Dermis microvascular lymphatic vessel endothelial cell (primary cell): ENCODE data around the gene LRSAM1. TPM values are rescaled to one million over a fixed set of nuclear protein-coding genes. Genes with fewer than 3 reads are reported as not detected.
"Not testable (repeated sequence)": the region's sequence is repeated elsewhere in the genome, so short reads cannot be mapped to it uniquely, and the experiment has no call there.

Experiments used
- DNase-seq, 2 donors: peaks; one replicate each; pipeline versions ENCODE4 v3.0.0 to v3.0.0-alpha.2; 2010; ENCODE audit warnings: low read depth in 2 of 2
- total RNA-seq: library from RNA; depleted of rRNA; stranded (reverse); fragments of >200 nt; gene quantifications from 2 replicates; pipeline ENCODE4 v1.2.1, GENCODE V29; 2014

The LRSAM1 gene
- total RNA-seq, 1 donor from 2014 or later = 8.6 TPM

DNA sequence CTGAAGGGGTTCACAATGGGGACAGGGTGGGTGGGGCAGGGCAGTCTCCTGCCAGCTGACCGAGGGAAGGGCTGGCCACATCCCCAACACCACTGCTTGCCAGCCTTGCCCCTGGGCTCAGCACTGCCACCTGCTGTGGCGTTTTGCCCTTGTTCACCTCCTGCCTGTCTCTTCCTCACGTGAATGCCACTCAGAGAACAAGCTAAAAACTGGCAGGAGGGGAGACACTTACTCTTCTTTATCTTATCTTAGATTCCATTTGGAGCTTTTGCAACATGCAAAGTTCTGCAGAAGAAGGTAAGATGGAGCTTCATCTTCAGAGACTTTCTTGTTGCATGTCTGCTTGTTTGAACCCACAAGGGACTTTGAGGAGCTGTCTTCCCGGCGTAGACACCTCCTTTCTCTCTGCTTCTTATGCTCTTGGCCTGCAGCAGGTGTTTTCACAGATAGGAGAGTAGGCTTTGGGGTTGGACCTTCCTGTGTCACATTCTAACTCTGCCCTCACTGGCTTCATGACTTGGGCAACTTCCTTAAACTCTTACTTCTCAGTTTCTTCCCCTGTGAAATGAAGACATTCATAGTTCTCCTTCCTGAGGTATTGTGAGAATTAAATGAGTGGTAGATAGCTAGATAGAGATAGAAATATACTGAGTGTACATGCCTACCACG is 4.1 kb downstream of the LRSAM1 start:
- peak in 1 of 2 donors; percentile 24 for DNase-seq

DNA sequence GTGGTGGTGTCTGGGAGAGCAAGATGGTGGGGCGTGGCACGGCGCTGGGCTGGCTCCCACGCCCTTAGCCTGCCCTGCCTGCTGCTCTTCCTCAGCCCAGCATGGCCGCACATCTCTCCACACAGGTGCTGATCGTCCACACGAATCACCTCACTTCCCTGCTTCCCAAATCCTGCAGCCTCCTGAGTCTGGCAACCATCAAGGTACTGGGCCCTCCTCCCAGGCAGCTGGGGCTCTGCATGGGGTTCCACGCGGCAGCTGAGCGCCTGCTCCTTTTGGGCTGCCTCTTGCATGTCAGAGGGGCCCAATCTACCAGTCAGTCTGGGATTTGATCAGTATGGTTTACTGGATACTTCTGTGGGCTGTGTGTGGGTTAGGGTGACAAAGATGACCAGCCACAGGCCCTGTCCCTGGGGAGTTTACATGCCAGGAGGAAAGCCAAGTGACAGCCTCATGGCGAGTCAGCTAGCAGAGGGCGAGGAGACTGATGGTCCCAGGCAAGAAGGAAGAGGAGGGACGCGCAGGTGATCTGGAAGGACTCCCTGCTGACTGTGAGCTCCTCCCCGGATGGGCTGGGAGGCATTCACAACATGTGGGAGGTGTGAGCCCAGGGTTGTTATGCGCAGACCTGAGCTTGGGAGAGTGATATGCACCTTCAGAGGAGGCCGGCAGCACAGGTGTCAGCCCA is 6.0 kb downstream of the LRSAM1 start:
- DNase-seq = no peak

DNA sequence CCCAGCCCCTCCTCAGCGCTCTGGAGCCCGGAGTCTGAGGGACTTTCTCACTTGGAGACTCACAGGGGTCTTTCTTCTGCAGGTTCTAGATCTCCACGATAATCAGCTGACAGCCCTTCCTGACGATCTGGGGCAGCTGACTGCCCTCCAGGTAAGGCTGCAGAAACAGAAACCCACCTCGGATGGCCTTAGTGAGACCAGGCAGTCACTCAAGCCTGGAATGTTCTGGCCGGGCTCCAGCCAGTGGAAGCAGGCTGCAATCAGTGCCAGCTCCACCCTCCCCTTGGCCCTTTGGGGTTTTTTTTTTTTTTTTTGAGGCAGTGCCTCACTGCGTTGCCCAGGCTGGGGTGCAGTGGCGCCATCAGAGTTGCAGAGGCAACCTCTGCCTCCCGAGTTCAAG is 7.6 kb downstream of the LRSAM1 start:
- DNase-seq = no peak

DNA sequence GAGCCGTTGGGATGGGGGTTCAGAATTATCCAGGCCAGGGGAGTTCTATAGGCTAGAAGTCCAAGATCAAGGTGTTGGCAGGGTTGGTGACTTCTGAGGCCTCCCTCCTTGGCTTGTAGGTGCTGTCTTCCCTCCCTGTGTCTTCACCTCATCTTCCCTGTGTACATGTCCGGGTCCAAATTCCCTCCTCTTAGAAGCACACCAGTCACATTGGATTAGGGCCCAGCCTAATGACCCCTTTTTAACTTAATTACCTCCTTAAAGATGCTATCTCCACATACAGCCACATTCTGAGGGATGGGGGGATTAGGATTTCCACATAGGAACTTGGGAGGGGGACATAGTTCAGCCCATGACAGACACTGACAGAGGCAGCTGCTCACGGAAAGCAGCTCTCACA is 12.1 kb downstream of the LRSAM1 start:
- no peak for DNase-seq

DNA sequence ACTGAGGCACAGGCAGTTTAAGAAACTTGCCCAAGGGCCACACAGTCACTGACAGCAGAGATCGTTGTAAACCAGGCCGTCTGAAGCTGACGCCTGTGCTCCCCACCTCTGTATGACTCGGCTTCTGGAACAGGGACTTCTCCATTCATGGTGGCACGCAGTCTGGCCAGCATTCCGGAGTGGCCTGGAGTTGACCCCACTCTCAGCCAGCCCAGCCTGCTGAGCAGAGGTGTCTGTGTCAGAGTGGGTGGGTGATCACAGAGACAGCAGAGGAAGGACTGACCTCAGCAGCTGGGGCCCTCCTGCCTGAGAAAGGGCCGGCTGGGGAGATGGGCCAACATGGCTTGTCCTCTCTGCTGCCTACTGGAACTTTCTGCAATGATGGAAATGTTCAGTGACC is 12.6 kb downstream of the LRSAM1 start:
- DNase-seq = no peak

DNA sequence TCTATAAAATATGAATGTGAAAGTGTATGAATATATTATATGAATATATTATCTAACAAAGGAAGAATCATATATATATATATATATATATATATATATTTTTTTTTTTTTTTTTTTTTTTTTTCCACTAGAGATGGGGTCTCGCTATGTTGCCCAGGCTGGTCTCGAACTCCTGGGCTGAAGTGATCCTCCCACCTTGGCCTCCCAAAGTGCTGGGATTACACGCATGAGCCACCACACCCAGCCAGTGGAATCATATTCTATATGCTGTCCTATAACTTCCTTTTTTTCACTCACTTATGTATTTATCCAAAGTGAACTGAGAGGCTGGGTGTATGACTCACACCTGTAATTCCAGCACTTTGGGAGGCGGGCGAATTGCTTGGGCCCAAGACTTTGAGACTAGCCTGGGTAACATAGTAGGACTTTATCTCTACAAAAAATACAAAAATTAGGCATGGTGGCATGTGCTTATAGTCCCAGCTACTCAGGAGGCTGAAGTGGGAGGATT is 15.2 kb downstream of the LRSAM1 start:
- not testable (repeated sequence) for DNase-seq

DNA sequence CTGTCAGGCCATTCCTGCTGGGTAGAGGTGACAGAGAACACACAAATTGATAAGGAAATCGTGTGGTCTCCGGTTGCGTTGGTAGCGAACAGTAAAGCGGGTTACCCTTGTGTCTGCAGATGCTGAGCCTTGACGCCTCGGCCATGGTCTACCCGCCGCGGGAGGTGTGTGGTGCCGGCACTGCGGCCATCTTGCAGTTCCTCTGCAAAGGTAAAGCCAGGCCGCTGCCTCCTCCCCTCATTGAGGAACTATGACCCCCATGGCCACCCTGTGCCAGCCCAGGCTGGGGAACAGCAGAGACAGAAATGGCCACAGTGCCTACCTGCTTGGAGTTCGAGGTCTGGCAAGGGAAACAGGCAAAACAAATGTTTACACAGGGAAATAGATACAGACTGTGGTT is 16.3 kb downstream of the LRSAM1 start:
- DNase-seq = no peak

DNA sequence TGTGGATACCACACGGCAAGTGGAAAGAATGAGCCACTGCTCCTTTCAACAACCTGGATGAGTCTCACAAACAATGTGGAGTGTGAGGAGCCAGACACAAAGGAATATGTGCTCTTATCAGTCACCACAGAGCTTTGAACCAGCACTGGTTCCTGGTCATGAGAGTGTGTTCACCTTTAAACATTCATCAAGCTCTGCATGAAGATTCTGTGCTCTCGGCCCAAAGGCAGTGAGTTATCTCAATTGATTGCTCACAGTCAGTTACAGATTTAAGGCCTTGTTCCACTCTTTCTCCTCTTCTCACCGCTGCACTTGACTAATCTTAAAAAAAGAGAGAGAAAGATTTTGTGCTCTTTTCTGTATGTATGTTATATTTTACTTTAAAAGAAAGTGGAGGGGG is 19.4 kb downstream of the LRSAM1 start:
- no peak for DNase-seq

DNA sequence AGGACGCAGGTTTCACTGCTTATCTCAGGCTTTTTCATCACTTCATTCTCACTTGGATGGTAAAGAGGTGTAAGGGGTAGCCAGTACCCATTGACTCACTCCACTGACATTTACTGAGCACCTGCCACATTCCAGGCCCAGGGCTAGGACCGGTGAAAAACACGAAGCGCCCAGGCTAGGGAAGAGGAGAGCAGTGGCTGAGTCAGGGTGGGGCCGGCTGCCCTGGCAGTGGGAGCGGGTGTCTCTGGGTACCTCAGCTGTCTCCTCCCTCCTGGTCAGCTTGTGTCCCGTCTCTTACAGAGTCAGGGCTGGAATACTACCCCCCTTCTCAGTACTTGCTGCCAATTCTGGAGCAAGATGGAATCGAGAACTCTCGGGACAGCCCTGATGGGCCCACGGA is 22.2 kb downstream of the LRSAM1 start:
- DNase-seq = no peak

DNA sequence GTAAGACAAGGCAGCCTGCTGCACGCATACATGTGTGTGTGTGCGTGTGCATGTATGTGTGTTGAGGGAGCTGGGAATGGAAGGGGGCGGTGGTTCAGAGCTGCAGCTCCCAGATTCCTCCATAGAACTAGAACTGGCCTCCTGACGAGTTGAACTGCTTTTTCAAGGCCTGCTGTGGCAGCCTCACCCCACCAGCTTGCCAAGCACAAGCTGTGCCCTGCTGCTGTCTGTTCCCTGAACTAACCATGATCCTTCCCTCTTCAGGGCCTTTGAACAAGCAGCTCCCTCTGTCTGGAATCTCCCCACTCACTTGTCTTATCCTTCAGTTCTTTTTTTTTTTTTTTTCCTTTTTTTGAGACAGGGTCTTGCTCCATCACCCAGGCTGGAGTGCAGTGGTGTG is 22.6 kb downstream of the LRSAM1 start:
- DNase-seq = no peak

DNA sequence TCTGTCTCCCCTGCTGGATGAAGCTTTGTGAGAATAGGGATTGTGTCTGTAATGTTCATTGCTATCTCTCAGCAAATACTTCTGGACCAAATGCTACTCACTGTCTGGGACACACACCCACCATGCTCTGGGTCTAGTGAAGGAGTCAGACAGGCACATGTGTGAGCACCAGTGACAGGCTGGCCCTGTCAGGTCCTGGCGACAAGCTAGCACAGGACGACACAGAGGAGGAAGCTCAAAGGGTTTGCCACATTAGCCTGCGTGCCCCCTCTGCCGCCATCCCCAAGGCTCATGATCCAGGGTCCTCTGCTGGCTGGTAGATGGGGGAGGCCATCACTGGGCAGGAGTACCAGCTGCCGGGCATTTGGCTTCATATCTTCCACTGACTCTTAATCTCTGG is 23.3 kb downstream of the LRSAM1 start:
- DNase-seq = no peak

DNA sequence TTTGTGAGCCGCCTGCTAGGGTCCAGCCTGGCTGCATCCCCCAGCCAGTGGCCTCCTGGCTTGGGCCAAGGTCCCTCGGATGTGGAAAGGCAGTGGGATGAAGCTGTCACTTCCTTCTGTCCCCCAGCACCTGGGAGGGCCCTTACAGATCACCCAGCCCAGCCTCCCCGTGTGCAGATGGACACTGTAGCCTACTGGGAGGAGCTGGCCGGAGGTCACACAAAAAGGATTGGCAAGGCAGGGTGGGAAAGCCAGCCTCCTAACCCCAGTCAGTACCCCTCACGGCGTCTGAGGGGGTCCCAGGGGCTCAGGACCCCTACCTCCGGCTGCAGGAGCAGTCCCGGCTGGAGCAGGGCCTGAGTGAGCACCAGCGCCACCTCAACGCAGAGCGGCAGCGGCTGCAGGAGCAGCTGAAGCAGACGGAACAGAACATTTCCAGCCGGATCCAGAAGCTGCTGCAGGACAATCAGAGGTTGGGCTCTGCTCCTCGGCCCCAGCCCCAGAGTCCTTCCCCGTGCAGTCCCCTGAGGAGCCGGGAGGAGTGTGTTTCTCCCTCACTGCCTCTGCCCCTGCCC is 28.3 kb downstream of the LRSAM1 start:
- DNase-seq = no peak

DNA sequence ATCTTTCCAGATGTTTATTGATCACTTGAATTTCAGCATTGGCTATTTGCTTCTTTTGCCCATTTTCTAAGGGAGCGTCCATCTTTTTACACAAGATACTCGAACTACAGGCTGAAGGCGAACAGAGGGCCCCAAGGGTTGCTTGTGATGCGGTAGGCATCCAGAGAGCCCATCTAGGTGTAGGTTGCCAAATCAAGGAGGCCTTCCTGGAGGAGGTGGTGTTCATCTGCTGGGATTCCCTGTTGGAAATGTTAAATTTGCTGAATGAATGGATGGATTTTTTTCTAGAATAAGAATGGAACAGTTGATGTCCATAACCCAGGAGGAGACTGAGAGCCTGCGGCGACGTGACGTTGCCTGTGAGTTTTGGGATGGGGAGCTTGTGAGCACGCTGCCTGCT is 31.4 kb downstream of the LRSAM1 start:
- no peak for DNase-seq

DNA sequence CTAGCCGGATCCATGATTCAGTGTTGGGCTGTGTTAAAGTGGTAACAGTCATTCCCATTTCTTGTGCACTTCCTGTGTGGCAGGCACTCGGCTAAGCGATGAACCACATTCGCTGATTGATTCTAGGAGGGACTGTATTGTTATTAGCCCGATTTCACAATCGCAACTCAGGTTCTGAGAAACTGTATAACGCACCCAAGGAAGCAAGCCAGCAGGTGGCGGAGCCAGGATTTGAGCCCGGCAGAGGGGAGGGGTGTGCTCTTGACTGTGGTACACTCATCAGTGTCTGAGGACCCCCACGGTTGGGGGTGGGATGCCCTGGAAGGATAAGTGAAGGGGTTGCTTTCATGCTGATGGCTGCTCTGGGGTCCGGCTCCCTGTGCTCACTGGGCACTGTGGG is 34.7 kb downstream of the LRSAM1 start:
- no peak for DNase-seq

DNA sequence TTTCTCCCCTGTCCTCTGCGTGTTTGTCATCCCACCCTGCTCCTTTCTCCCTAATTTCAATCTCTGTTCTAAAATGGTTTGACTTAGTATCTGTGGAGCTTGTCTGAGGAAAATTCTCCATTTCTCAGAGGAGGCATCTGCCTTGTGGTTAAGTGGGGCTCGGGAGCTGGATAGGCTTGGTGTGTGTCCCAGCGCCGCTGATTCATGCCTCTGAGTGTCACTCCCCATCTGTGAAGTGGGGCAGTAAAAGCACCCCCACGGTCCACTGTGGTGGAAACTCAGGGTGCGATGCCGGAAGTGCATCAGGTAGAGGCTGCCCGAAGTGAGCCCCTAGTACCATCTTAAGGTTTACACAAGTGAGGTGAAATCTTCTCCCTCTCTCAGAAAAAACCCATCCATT is 37.6 kb downstream of the LRSAM1 start:
- DNase-seq = no peak

DNA sequence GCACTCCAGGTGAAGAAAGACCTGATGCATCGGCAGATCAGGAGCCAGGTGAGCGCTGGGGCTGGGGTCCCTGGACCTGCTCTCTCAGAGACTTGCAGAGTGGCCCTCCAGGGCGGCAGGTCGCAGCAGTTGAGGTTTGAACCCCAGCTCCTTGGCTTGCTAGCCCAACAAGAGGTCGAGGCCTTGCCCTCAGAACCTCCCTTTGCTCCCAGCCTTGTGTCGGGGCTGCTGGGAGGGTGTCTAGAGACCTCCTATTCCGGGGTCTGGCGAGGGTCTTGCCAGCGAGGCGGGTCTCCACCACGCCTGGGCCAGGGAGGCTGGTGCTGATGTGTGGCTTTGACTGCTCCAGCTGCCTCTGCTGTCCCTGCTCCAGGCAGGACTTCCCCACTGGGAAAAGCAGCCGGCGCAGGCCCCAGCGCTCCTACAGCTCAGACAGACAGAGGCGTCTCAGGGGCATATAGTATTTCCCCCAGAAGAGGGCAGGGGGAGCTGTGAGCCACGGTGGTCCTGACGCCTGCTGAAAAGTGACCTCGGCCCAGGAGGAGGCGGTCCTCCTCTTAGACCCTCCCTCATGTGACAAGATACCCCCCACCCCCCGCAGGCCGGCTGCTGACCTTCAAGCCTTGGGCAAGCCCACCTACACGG is 38.3 kb downstream of the LRSAM1 start:
- no peak for DNase-seq

DNA sequence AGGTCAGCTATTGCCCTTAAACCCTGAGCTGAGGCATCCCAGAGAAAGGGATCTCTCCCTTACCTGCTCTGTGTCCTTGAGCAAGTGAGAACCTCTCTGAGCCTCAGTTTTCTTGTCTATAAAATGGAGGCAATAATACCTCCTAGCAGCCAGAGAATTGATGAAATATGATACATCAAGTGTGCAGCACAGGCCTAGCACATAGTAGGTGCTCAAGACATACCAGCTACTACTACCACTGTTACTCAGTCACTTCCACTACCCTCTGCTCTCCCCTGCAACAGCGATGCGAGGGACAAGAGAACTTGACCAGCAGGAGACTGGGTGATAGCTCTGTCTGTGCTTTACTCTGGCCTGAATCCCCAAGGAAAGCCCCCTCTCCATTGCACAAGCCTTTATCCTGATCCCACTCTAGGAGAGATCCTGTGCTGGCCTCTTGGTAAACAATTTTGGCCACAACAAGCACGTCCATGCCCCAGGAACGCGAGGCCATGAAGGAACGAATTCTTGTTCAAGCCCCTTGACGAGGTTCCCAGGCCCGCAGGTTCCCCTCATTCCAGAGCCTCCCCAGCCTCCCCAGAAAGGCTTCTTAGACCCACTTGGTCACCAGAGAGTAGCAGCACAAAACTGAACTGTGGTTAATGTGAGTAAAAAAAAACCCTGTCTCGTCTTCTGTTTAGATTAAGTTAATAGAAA is 39.4 kb downstream of the LRSAM1 start:
- no peak for DNase-seq

DNA sequence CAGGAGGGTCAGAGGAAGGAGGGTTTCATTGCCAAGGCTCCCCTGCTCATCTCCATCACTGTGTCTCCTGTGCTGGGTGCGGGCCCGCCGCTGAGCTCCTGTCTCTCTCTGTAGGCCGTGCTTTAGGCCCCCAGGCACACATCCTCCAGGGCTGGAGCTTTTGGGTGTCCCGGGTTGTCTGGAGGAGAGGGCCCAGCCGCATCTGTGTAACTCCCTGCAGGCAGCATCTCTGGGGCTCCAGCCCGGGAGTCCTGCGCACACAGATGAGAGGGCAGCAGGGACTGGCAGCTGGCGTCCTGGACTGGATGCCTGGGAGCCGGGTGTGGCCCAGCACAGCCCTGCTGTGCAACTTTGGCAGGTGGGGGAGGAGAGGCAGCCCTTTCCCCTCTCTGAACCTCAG is 40.2 kb downstream of the LRSAM1 start:
- DNase-seq = no peak

DNA sequence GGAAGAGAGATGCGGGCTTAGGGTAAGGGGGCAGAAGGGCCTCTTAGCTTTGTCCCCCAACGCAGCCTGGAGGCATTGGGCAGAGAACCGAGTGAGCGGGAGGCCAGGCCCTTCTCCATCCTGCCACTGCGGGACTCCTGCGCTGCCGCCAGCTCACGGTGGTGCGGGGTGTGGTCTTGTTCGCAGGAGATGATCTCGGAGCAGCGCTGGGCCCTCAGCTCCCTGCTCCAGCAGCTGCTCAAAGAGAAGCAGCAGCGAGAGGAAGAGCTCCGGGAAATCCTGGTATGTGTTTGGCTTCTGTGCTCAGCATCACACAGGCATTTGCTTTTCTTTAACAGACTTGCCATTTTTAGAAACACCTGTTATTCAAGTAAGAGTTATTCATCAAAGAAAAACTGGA is 41.3 kb downstream of the LRSAM1 start:
- DNase-seq = no peak

DNA sequence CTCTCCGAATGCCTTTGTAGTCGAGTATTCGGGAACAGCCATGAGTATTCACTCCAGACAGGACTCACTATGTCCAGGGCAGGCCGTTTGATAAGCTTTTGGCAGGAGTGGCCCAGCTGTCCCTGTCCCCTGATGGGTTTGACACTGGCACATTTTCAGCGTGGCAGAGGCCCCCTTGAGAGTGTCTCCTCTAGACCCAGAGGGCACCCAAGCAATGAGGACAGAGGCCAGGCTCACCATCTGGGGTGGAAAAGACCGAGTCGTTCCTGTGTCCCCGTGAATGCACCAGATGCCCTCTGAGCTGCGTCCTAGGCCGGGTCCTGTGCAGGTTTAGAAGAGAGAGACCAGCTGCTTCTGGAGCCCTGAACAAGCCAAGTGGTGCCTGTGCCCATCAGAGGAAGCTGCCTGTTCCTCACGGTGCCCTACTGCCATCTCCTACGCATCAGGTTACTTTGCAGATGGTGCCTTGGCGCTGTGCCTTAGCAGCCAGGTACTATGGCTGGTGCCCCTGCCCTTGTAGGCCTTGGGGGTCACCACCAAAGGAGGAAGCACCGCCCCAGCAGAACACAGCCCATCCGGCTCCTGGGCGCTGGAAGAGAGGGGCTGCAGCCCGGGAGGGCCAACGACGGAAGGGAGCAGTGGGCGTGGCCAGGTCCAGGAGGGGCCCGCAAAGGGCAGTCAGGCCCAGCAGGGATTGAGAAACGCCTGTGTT is 42.4 kb downstream of the LRSAM1 start:
- DNase-seq = no peak

DNA sequence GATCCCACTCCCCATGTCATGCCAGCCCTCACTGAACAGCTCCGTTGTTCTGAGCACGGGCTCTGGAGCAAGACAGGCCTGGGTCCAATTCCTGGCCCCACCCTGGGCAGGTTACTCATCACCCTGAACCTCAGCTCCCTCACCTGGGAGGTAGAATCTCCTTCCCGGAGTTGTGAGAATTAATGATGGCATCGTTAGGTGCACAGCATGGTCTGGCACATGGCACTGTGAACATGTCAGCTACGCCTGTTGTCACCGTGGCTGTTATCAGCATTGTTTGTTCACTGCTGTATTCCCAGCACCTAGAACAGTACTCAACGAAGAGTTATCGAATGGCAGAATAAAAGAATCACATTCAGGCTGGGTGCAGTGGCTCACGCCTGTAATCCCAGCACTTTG is 43.0 kb downstream of the LRSAM1 start:
- DNase-seq = no peak
